NCI-H82 (cell line): Measurements from ENCODE around the gene ARHGAP40.

Source experiments
- DNase-seq: peaks from one replicate; lab custom pipeline; 2025; lab: John Stamatoyannopoulos, UW

The ARHGAP40 gene

DNA sequence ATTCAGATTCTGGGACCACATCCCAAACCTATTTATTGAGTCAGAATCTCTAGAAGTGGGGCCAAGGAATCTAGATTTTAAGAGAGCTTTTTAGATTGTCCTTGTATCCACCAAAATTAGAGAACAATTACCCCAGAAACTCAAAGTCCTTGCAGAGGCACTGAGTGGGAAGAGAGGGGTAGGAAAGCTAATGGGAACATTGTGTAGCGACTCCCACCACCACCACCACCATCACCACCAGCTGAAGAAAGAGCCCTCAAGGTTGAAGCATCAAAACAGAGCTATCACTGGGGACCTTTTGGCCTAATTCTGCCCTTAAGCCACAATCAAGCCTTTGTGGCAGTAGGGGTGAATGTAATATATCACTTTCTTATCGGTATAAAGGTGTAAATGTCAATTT, 83.7 kb downstream of the ARHGAP40 start:
- DNase-seq: no peak

GRCh38 chr20:38685853-38686473, 84.4 kb downstream of the ARHGAP40 start:
- DNase-seq: no peak

DNA sequence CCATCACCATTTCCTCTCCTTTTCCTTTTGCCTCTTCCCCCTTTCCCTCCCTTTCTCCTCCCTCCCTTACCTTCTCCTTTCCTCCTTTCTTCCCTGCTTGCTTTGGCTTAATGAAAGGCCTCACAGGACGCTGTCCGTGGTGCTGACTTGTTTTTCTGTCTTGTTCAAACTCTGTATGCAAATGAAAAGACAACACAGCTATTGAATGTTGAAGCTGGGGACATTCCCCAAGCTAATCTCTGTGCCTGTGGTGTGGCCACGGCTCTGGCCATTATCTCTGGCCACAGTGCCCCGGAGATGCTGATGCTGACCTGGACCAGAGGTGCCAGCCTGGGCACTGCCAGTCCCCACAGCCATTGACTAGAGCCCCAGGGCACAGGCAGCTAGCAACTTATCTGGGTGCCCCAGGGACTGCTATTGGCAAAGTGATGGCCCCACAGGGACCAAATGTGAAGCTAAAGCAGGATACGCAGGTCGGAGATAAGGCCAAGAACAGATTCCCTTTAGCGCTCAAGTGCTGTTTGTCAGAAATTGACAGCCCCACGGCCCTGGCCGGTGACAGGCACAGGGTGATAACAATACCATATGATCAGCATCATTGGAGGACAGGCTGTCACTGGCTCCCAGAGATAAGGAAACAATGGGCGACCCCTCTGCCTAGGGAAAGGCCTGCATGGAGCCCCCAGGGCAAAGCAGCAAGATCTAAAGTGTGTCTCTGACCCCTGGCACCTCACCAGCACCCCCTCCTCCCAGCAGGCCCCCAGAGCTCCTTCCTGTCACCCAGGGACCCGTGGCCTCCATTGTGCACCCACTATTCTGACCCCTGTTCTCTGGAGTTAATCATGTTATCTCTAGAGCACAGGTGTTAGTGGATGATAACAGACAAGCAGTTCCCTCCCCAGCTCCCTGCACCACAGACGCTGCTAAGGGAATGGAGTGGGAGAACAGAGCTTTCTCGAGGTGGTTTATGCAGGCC, 91.1 kb downstream of the ARHGAP40 start:
- peak; percentile 23 for DNase-seq

DNA sequence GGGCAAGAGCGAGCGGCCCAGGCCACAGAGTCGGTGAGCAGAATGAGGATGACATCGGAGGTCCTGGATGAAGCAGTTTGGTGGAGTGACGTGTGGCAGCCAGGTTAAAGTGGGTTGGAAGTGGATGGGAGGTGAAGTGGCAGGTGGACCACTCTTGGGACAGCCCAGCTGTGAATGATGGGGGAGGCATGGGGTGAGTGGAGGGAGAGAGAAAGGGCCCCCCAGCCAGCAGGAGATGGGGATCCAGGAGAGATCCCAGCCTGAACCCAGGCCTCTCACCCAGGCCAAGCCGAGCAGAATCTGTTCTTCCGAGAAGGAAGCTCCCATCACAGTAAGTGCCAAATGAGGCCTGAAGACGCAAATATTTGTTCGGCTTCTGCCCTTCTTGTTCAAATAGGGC, 95.7 kb downstream of the ARHGAP40 start:
- DNase-seq: no peak

DNA sequence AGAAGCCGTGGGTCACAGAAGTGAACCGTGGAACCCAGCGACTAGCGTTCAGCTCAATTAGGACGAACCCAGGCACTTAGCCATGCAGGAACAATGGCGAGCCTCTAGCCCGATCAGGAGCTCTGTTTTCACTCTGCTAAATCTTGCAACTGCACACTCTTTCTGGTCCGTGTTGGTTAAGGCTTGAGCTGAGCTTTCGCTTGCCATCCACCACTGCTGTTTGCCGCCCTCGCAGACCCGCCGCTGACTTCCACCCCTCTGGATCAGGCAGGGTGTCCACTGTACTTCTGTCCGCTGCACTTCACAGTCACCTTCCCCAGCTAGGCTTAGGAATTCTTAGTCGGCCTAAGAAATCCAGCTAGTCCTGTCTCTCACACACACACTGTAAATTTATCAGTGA, 96.9 kb downstream of the ARHGAP40 start:
- no peak for DNase-seq

DNA sequence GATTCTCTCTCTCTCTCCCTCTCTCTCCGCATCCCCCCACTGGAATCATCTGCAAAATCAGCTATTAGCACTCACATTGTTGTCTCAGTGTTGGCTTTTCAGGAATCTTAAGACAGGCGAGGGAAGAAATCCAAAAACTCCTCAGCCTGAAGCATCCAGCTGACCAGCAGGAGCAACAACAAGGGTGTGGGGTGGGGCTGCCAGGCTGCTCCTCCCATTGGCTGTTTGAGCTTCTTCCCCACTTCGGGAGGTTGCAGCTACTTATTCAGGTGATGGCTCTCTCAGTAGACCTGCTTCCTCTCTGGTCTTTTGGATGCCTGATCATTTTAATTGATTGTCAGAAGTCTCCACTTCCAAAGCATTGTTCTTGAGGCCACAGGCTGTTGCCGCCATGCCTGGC, 98.5 kb downstream of the ARHGAP40 start:
- no peak for DNase-seq
